ENCODE results near the gene ALX3.

DNA sequence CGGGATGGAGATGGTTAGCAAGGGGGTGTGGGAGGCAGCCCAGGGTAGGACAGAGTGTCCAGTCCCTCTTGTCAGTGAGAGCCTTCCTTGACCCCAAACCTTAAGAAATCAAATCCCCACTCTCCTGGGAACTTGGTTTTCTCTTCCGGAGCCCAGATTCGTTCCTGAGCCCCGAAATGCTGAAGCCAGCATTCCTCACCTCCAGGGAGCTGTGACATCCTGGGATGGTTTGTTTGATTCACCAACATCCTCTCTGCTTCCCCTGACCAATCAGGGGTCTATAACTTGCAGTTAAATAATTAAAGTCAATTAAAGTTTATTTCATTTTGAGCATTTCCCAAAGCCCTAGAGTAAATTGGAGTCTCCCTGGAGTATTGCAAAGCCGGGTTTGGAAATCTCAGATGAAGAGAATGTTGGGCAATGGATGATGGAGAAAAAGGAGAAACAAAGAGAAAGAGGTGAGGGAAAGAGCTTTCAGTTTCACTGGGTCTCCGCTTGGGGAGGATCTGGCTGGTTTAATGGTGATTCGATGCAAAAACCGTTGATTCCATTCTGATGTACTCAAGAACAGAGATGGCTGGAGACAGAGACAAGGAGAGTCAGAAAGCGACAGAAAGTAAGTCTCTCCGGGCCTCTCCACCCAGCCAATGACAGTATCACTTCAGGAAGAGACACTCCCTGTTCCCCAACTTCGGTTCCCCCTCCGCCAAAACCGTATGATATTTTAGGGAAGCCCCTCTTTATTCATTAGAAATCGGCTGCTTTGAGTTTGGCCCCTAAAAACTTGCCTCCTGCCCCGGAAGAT lies 12.8 kb upstream of the ALX3 start:
- TF ChIP-seq EZH2 (IDR thresholded peaks at IDR 0.05; ENCODE audit: low read length) = no peak
- TF ChIP-seq, protein P1, sequence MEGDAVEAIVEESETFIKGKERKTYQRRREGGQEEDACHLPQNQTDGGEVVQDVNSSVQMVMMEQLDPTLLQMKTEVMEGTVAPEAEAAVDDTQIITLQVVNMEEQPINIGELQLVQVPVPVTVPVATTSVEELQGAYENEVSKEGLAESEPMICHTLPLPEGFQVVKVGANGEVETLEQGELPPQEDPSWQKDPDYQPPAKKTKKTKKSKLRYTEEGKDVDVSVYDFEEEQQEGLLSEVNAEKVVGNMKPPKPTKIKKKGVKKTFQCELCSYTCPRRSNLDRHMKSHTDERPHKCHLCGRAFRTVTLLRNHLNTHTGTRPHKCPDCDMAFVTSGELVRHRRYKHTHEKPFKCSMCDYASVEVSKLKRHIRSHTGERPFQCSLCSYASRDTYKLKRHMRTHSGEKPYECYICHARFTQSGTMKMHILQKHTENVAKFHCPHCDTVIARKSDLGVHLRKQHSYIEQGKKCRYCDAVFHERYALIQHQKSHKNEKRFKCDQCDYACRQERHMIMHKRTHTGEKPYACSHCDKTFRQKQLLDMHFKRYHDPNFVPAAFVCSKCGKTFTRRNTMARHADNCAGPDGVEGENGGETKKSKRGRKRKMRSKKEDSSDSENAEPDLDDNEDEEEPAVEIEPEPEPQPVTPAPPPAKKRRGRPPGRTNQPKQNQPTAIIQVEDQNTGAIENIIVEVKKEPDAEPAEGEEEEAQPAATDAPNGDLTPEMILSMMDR (optimal IDR thresholded peaks at IDR 0.05 in 1 of 3, IDR thresholded peaks at IDR 0.05 in 1 of 3, conservative IDR thresholded peaks at IDR 0.05 in 1 of 3; ENCODE audit: extremely low read depth in 1 of 3, insufficient read depth in 2 of 3, low read length in 3 of 3) = no peak

All from keratinocyte (primary cell).